Gastrocnemius medialis (tissue), 4 donors: ENCODE measurements around the gene EDA2R.

ENCODE experiments used
- CTCF ChIP-seq, 5 experiments: fragments of 450-650 bp in 3 of 5; fragments of 200-600 bp in 2 of 5; sonication (generic) in 2 of 5; IDR thresholded peaks in 4 of 5; conservative IDR thresholded peaks in 1 of 5; 1 replicate in 4 of 5; 2 replicates in 1 of 5; pipeline ENCODE4 v1.5.1; 2016 to 2019; ENCODE audit warnings: antibody characterized with exemption in 5 of 5, mild to moderate bottlenecking in 3 of 5, moderate library complexity in 3 of 5
- POLR2A ChIP-seq, 2 donors: fragments of 450-650 bp; IDR thresholded peaks; one replicate each; pipeline ENCODE4 v1.6.1; 2017; ENCODE audit warnings: antibody characterized with exemption in 2 of 2, mild to moderate bottlenecking in 2 of 2, moderate library complexity in 2 of 2

GRCh38 chrX:66625525-66625924 lies 13.4 kb downstream of the EDA2R start:
- TF ChIP-seq CTCF (IDR thresholded peaks at IDR 0.05 in 4 of 5, conservative IDR thresholded peaks at IDR 0.05 in 1 of 5), result no peak
- no peak for TF ChIP-seq POLR2A (IDR thresholded peaks at IDR 0.05)
